GM12874 (cell line): ENCODE measurements around the gene FALEC.

ENCODE experiments used
- CTCF ChIP-seq: IDR thresholded peaks from 2 replicates; pipeline ENCODE4 v1.5.1; 2011; ENCODE audit warnings: low read depth, mild to moderate bottlenecking, control low read depth, low read length, moderate library complexity; ENCODE audit not compliant: insufficient read depth

The FALEC gene

DNA sequence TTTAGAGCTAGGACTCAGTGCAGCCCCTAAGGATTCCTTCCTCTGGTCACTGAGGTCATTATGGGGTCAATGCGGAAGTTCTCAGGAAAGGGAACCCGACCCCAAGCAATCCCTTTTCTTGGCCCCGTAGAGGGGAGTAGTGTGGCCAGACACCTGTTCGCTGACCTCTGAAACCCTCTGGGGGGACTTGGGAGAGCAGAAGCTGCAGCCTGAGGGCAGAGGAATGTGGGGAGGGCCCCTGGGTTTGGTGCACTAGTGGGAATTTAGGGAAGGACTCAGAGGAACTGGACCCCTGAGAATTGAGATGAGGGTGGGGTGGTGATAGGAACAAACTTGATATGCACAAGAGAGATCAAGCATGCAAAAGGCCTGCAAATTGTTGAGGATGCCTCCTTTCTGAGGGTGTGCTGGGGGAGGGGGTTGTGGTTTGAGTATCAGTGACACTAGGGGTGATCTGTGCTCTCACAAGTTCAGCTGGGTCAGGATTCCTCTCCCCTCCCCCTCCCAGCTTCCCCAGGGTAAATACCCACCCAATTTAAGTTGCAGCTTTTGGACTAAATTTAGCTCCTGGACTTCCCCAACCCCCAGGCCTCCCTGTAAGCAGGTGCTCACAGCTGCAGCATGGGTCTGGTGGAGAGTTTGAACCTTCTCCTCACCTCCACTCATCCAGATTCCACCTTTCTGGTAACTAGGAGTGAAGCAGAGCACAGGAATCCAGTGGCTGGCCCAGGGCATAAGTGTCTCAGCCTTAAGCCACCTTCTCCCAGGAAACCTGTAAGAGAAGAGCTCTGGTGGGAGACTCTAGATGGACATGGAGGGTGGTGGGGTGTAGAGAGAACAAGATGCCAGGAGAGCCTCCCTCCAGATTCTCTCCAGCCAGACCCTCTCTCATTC, 47.1 kb downstream of the FALEC start:
- no peak for TF ChIP-seq CTCF

- TF ChIP-seq CTCF, result no peak
These were observed 47.9 kb downstream of the FALEC start for GRCh38 chr1:150563340-150564038.

GRCh38 chr1:150564051-150564991, 48.8 kb downstream of the FALEC start:
- TF ChIP-seq CTCF, result no peak

DNA sequence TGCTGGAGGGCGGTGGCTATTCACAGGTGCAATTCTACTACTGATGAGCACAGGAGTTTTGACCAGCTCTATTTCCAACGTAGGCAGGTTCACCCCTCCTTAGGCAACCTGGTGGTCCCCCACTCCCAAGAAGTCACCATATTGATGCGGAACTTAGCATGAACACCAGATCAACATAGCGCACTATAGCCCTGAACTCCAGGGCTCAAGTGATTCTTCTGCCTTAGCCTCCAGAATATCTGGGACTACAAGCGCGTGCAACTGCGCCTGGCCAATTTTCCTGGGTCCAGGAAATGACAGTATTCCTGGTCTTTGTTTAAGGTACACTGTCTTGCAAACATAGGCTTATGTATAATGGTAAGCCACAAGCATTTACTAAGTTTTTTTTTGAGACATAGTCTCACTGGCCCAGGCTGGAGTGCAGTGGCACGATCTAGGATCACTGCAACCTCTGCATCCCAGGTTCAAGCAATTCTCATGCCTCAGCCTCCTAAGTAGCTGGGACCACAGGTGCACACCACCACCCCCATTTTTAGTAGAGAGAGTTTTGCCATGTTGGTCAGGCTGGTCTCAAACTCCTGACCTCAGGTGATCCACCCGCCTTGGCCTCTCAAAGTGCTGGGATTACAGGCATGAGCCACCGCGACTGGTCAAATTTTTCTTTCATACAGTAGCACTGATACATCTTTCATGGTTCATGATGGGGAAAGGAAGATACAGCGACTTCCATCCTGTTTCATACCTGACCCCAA, 51.2 kb downstream of the FALEC start:
- no peak for TF ChIP-seq CTCF

DNA sequence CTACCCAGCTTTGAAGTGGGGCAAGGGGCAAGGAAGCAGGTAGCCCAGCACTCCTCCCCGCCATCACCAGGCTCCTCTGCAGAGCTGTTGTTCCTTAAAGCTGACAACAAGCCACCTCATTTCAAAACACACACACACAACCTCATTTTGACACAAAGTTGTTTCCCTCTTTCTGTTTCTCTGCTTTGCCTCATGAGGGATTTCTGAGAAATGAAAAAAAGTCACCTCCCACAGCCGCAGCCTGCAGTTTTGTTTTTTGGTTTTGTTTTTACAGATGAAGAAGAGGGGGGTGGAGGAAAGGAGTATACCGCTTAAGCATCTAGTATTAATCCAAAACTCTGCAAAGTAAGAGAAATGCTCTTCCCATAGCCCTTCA, 51.8 kb downstream of the FALEC start:
- no peak for TF ChIP-seq CTCF

DNA sequence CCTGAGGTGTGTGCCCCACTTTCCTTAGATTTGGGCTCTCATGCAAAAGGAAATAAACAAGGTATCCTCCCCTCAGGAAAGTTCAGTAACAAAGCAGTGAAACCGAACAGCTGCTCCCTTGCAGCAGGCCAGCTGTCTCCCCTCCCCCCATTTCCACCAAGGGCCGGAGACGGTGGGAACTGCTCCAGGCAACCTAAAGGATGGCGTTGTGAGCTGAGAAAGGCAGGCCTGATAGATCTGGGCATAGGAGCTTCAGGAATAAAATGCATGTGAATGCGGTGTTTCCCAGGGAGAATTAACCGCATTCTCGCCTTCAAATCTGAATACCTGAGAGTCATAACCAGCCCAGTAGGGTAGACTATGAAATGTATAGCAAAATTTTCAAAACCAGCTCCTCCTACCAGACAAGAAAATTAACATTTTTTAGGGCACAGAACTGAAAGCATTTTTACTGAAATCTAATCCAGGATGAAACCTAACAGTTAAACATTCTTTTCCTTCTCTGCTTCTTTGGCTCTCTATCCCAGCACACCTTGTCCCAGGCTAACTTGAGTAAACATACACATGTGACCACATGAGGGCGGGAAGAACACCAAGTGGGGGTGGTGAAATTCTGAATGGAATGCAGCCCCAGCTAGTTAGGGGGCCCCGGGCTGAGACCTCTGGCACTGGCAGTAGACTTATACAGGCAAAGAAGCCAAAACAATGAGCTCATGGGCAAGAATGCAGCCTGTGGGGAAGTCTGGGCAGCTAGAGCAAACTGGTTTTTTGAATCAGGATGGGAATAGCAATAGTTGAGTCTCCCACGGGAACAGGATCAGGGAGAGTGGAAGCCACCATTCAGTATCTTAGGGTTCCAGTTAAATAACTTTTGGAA, 52.4 kb downstream of the FALEC start:
- TF ChIP-seq CTCF, result no peak
